DMS 273 (cell line): Measurements from ENCODE around the gene WBP1.

ENCODE experiments used
- DNase-seq: peaks from one replicate; lab custom pipeline; 2025; ENCODE audit not compliant: unreplicated experiment; lab: John Stamatoyannopoulos, UW

WBP1 gene

GRCh38 chr2:74501335-74502071, 43.3 kb downstream of the WBP1 start:
- DNase-seq, result no peak

- DNase-seq, result no peak
These were observed 44.0 kb downstream of the WBP1 start for GRCh38 chr2:74502147-74502719.

GRCh38 chr2:74502720-74503505, 44.7 kb downstream of the WBP1 start:
- DNase-seq, result peak; percentile 51

- DNase-seq, result no peak
These were observed 45.6 kb downstream of the WBP1 start for GRCh38 chr2:74503506-74504475.

DNA sequence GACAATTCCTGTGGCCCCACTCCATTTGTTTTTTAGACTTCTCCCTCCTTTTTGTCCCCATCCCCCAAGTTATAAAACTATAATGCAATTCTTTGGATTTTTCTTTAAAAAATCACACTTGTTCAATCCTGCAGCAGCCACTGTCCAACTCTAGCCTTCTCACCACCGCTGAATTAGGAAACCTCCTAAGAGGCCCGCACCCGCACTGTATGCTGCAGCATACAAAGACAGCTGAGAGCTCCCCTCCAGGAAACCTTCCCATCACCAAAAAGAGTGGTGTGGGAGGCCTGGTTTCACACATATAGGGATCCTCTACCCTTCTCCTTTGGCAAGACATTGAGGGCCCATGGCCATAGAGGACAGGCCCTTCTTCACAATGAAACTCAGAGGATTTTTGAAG, 46.4 kb downstream of the WBP1 start:
- no peak for DNase-seq

- DNase-seq, result no peak
These were observed 47.4 kb downstream of the WBP1 start for GRCh38 chr2:74505448-74506246.

DNA sequence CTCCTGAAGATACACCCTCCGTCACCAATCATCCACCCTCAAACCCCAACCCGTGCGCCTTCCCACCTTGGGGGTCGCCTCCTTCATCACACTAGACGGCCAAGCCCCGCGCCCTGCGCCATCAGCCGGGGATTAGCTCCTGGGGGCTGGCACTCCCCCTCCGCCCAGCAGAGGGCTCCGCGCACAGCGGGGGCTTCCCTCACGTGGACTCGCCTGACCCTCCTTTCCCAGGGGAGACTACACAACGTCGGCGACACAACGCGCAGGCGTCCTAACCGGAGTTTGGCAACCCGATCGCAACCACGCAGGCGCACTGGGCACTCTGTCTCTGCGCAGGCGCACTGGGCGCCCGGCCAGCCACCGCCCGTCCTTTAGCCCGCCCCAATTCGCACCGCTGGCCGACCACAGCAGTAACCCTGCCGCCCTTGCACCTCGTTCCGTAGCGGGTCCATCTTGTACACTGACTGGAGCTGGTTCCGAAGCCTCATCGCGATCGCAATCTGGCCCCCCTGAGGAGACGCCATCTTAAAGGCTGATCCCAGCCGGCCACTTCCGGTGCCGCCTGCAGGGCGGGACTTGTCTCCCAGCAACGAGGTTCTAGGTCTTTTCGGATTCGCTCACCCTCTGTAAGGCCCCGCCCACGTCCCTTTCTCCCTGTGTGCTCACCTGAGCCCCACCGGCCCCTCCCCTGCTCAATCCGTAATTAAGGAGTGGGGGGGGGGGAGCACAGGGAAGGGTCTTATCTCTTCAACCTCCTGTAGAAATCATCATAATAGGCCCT, 49.1 kb downstream of the WBP1 start, which contains the start of gene PCGF1:
PCGF1 (minus strand) TSS at position 551 of the 781 bp plus-strand sequence; CDS start at position 524, 27 bp downstream.
- peak; percentile 99 for DNase-seq

DNA sequence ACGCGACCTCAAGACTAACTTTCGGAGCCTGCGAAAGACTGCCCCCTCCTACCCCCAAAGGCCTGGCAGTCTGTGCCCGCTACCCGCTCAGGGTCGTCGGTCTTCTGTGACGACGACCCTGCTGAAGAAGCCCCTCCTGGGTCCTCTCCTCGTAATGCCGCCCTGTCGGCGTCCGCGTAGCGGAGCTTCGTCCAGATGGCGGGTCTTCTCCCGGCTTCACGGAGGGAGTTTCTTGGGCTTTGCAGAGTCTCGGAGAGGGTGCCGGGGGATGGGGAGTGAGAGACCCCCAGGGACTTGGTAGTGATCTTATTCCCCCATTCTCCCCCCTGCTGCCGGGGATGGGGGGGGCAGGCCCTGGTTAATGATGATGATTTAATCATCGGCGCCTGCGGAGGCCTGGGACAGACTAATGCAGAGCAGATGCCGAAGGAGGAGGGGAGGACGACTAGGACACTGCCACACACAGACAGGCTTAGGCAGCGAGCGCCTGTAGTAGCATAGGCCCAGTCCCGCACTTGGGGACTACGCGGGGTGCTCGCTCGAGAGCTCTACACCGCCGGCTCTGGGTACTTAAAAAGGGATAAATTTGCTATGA, 49.8 kb downstream of the WBP1 start:
- peak; percentile 83 for DNase-seq

GRCh38 chr2:74510272-74510671, 52.0 kb downstream of the WBP1 start:
- DNase-seq, result no peak
